ENCODE results near the gene PIP5K1B.
"Not testable (repeated sequence)": the region's sequence is repeated elsewhere in the genome, so short reads cannot be mapped to it uniquely, and the experiment has no call there.

The PIP5K1B gene

DNA sequence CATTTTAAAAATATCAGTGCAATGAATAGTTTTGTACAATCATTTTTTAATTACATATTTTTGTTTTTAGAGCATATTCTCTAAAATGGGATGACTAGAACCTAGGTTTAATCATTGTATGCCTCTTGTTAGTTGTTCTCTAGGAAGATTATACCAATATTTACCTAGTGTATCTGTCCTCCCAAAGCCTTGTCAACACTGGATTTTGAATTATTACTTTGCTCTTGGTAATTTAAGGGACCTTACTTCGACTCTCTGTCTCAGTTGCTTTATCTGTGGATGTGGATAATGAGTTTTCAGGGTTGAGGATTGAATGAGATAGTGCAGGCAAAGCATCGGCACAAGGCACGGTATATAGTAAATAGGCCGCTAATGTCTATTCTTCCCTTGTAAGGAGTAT, 10.9 kb upstream of the PIP5K1B start:
- Histone ChIP-seq H3K4me3 (ENCODE audit: low read depth, low read length) (no peak overlapping the region), H3K9ac (ENCODE audit: low read depth, low read length) (no peak overlapping the region), H3K4me1 (ENCODE audit: control insufficient read depth, insufficient read depth, low read length) (no peaks in the 10 kb centered on the region), H3K9me3 (ENCODE audit: control insufficient read depth, insufficient read depth, low read length) (no peaks in the 10 kb centered on the region), H3K27me3 (ENCODE audit: control insufficient read depth, insufficient read depth, low read length) (no peaks in the 10 kb centered on the region), H3K36me3 (ENCODE audit: control insufficient read depth, insufficient read depth, low read length) (no peaks in the 10 kb centered on the region)

DNA sequence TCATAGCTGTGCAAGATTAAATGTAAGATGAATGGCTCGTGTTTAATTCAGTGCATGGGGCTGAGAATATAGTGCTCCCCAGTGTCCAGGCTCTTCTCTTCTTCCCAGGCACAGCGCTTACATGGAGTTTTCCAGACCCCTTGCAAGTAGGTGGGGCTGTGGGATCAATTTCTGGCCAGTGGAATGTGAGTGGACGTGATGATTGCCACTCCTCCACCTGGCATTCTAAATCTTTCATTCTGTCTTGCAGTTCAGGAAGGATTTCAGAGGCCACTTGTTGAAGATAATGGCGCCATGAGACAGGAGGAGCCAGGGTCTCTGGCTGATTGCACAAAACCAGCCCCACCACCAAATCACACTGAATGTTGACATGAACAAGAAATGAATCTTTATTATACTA, 7.2 kb upstream of the PIP5K1B start:
- Histone ChIP-seq H3K9me3 (ENCODE audit: control insufficient read depth, insufficient read depth, low read length) (no peaks in the 10 kb centered on the region), H3K4me3 (ENCODE audit: low read depth, low read length) (no peak overlapping the region), H3K9ac (ENCODE audit: low read depth, low read length) (no peak overlapping the region), H3K27me3 (ENCODE audit: control insufficient read depth, insufficient read depth, low read length) (peaks cover 15% of the 10 kb centered on the region), H3K4me1 (ENCODE audit: control insufficient read depth, insufficient read depth, low read length) (no peaks in the 10 kb centered on the region), H3K36me3 (ENCODE audit: control insufficient read depth, insufficient read depth, low read length) (no peaks in the 10 kb centered on the region)

DNA sequence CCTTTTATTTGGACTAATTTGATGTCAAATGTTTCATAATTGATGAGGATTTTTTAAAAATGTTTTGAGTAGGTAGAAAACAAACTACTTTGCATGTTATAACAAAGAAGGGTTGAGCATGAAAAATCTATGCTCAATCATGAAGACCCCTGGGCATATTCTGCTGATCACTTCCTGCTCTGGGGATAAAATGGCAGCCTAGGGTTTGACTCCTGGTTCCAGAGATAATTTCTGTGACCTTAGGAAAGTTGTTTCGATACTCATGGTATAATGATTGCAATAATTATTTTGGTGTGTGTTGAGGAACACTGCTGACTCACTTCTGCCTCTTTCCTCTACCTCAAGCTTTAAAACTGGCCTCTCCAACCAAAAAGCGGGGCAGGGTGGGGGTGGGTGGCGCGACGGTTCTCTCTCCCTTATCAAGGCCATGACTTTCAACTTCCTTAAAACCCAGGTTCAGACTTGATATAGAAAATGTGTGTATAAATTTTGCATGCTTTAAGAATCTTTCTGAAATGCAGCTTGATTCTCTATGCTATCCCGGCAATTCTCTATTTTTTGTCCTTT, 6.0 kb upstream of the PIP5K1B start:
- H3K4me3 ChIP-seq (ENCODE audit: low read depth, low read length) = no peak overlapping the region
- H3K27me3 ChIP-seq (ENCODE audit: control insufficient read depth, insufficient read depth, low read length) = peaks cover 27% of the 10 kb centered on the region
- H3K9me3 ChIP-seq (ENCODE audit: control insufficient read depth, insufficient read depth, low read length) = no peaks in the 10 kb centered on the region
- H3K4me1 ChIP-seq (ENCODE audit: control insufficient read depth, insufficient read depth, low read length) = no peaks in the 10 kb centered on the region
- H3K36me3 ChIP-seq (ENCODE audit: control insufficient read depth, insufficient read depth, low read length) = no peaks in the 10 kb centered on the region
- H3K9ac ChIP-seq (ENCODE audit: low read depth, low read length) = no peak overlapping the region

DNA sequence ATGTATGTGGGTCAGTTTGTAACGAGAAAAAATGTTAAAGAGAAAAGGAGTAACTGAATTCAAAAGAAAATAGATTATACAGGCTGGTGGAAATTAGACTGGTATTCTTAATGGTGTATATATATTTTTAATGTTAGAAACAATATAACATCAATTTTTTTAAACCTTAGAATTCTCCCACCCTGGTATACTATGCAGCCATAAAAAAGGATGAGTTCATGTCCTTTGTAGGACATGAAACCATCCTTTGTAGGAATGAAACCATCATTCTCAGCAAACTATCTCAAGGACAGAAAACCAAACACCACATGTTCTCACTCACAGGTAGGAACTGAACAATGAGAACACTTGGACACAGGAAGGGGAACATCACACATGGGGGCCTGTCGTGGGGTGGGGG, 5.4 kb upstream of the PIP5K1B start:
- H3K9me3 ChIP-seq (ENCODE audit: control insufficient read depth, insufficient read depth, low read length); H3K4me1 ChIP-seq (ENCODE audit: control insufficient read depth, insufficient read depth, low read length); H3K4me3 ChIP-seq (ENCODE audit: low read depth, low read length); H3K9ac ChIP-seq (ENCODE audit: low read depth, low read length); H3K36me3 ChIP-seq (ENCODE audit: control insufficient read depth, insufficient read depth, low read length): not testable (repeated sequence)
- peaks cover 30% of the 10 kb centered on the region for H3K27me3 ChIP-seq (ENCODE audit: control insufficient read depth, insufficient read depth, low read length)

DNA sequence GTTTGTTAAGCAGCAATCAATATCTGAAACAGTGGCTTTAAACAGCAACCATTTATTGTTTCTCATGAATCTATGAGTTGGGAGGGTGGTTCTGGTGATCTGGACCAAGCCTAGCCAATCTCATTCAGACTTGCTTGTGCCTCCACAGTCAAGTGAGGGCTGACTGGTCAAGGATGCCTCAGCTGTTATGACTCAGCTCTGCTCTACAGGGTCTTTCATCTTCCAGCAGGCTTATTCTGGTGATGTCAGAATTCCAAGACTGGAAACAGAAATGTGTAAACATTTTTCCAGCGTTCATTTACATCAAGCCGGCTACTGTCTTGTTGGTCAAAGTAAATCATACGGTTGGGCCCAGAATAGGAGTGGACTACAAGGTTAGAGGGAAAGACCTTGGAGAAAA, 2.5 kb upstream of the PIP5K1B start:
- Histone ChIP-seq H3K4me1 (ENCODE audit: control insufficient read depth, insufficient read depth, low read length) (no peaks in the 10 kb centered on the region), H3K4me3 (ENCODE audit: low read depth, low read length) (no peak overlapping the region), H3K9ac (ENCODE audit: low read depth, low read length) (no peak overlapping the region), H3K27me3 (ENCODE audit: control insufficient read depth, insufficient read depth, low read length) (peaks cover 50% of the 10 kb centered on the region), H3K36me3 (ENCODE audit: control insufficient read depth, insufficient read depth, low read length) (no peaks in the 10 kb centered on the region), H3K9me3 (ENCODE audit: control insufficient read depth, insufficient read depth, low read length) (no peaks in the 10 kb centered on the region)

DNA sequence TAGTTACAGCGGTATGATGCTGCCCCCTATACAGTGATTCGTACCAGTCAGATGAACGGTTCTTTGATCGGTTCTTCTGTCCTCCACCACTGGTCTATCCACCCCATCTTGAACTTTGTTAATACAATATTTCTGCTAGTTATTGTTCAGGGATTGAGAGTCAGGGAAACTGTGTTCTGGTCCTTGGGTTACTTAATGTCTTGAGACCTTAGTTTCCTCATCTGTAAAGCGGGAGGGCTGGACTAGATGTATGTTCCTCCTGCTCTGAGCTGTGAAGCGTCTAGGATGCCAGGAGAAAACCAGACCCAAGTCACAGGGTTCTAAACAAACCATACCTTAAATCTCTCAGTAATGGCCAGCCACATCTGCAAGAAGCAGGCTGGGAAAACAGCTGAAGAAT, 1.4 kb upstream of the PIP5K1B start:
- Histone ChIP-seq H3K27me3 (ENCODE audit: control insufficient read depth, insufficient read depth, low read length) (peaks cover 60% of the 10 kb centered on the region), H3K4me3 (ENCODE audit: low read depth, low read length) (no peak overlapping the region), H3K9ac (ENCODE audit: low read depth, low read length) (no peak overlapping the region)

DNA sequence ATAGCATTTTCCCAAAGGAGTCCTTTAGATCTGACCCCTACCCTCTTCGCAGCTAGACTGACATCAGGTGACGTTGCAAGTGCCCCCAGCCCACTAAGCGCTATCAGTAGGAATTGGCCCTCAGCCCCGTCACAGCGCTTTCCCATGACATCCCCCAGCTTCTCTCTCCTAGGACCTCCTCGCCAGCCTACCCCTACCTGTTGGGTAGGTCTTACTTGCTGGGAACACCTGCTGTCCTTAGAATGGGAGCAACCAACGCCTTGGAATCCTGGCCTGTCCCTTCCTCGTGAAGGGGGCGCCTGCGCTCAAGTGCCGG, 584 bp upstream of the PIP5K1B start:
- Histone ChIP-seq H3K27me3 (ENCODE audit: control insufficient read depth, insufficient read depth, low read length) (peaks cover 60% of the 10 kb centered on the region), H3K4me3 (ENCODE audit: low read depth, low read length) (peak overlapping the region; percentile 70), H3K9ac (ENCODE audit: low read depth, low read length) (peak overlapping the region; percentile 39), H3K9me3 (ENCODE audit: control insufficient read depth, insufficient read depth, low read length) (no peaks in the 10 kb centered on the region), H3K4me1 (ENCODE audit: control insufficient read depth, insufficient read depth, low read length) (no peaks in the 10 kb centered on the region), H3K36me3 (ENCODE audit: control insufficient read depth, insufficient read depth, low read length) (no peaks in the 10 kb centered on the region)

More for the DNA sequence above, 1.4 kb upstream of the PIP5K1B start:
- Histone ChIP-seq H3K9me3 (ENCODE audit: control insufficient read depth, insufficient read depth, low read length) (no peaks in the 10 kb centered on the region), H3K36me3 (ENCODE audit: control insufficient read depth, insufficient read depth, low read length) (no peaks in the 10 kb centered on the region), H3K4me1 (ENCODE audit: control insufficient read depth, insufficient read depth, low read length) (no peaks in the 10 kb centered on the region)

DNA sequence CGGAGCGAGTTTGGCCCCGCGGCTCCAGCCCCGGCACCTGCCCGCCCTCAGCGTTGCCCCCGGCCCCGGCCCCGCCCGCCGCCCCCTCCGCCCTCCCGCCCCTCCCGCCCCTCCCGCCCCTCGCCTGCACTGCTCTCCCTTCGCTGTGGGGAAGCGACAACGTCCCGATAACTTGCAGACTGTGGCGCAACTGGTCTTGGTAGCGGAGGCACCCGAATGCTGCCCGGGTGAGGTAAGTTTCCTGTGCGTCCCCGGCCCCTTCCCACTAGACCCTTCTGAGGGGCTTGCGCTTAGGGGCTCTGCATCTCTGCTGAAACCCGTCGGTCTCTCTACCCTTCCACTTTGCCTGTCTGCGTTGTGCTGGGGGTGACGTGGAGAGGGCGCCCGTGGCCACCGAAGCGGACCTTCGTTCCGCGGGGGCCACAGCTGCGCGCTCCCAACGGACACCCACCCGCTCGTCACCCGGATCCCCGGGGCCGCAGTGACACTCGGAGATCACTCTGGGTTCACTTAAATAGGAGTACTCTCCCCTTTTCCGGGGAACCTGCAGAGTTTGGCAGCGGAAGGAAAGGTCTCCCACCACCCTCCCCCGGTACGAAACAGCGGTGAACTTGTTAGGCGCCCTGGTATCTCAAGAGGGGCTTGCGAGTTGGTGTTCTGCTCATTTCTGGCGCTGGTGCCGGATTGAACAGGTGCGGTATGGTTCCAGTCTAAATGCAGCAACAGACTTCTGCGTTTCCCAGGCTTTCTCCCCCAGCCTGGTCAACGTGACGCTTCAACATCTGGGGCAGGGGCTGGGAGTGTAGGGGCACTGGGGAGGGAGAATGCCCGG, 707 bp downstream of the PIP5K1B start:
- peaks cover 58% of the 10 kb centered on the region for H3K27me3 ChIP-seq (ENCODE audit: control insufficient read depth, insufficient read depth, low read length)
- H3K9me3 ChIP-seq (ENCODE audit: control insufficient read depth, insufficient read depth, low read length) = no peaks in the 10 kb centered on the region
- H3K9ac ChIP-seq (ENCODE audit: low read depth, low read length) = no peak overlapping the region
- no peaks in the 10 kb centered on the region for H3K36me3 ChIP-seq (ENCODE audit: control insufficient read depth, insufficient read depth, low read length)
- no peaks in the 10 kb centered on the region for H3K4me1 ChIP-seq (ENCODE audit: control insufficient read depth, insufficient read depth, low read length)
- H3K4me3 ChIP-seq (ENCODE audit: low read depth, low read length) = peak overlapping the region; percentile 75

DNA sequence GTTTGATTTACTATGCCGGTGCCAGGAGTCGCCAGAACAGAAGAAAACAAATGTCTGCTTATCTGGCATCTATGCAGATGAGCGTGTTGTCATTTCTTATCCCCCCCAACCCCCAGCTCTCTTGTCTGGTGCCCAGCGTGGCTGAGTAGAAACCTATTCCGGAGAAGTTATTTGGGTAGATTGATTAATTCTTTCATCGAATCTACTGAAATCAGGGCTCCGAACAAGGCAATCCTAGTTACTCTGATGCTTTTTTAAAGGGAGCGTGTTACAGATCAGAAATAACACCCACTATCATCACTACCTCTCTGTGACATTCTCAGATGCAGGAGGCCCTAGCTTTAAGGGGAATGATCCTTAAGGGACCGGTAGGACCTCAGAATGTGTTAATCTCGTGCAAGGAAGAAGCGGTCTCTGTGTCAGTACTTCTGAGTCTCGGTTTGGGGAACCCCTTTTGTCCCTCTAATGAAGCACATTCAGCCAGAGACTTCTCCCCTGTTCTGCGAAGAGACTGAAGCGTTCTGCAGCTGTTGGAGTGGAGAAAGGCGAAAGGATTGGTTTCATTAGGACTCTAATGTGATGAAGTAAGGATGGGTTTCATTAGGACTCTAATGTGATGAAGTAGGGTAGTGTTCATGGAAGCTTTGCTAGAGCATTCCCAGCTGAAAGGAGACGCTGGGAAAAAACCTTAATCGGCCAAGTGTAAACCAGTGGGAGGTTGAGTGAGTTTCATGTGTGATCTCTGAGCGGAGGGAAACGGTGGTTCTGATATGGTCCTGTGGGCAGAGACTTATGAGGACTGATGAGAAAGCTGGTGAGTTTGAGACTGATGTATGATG, 1.5 kb downstream of the PIP5K1B start:
- Histone ChIP-seq H3K4me3 (ENCODE audit: low read depth, low read length) (peak overlapping the region; percentile 75), H3K9me3 (ENCODE audit: control insufficient read depth, insufficient read depth, low read length) (no peaks in the 10 kb centered on the region), H3K27me3 (ENCODE audit: control insufficient read depth, insufficient read depth, low read length) (peaks cover 53% of the 10 kb centered on the region), H3K4me1 (ENCODE audit: control insufficient read depth, insufficient read depth, low read length) (no peaks in the 10 kb centered on the region), H3K36me3 (ENCODE audit: control insufficient read depth, insufficient read depth, low read length) (no peaks in the 10 kb centered on the region), H3K9ac (ENCODE audit: low read depth, low read length) (no peak overlapping the region)

DNA sequence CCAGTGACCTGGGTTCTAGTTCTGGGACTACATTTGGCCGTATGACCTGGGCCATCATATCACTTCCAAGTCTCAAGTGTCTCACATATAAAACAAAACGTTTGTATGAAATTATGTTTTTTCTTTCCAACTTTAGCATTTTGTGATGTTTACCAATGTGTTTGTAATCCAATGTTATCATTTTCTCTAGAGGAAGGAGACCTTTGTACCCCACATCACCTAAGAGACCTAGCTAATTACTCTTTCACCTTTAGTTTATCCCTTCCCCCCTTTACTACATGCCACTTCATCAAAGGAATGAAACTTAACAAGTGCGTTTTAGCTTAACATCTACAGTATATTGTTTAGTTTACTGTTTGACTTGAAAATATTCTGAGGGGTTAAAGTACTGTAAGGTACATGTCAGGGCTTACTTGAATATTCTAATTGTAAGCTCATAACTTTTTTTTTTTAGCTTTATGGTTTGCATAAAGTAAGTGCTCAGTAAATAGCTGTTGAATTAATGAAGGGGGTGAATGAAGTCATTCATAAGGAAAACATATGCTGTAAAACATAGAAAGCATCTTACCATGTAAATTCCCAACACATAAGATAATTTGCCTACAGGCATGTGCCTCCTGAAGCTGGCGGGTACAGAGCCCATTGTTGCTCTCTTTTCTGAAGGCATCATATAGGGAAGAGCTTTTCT, 2.9 kb downstream of the PIP5K1B start:
- Histone ChIP-seq H3K4me3 (ENCODE audit: low read depth, low read length) (no peak overlapping the region), H3K27me3 (ENCODE audit: control insufficient read depth, insufficient read depth, low read length) (peaks cover 44% of the 10 kb centered on the region), H3K36me3 (ENCODE audit: control insufficient read depth, insufficient read depth, low read length) (no peaks in the 10 kb centered on the region)

DNA sequence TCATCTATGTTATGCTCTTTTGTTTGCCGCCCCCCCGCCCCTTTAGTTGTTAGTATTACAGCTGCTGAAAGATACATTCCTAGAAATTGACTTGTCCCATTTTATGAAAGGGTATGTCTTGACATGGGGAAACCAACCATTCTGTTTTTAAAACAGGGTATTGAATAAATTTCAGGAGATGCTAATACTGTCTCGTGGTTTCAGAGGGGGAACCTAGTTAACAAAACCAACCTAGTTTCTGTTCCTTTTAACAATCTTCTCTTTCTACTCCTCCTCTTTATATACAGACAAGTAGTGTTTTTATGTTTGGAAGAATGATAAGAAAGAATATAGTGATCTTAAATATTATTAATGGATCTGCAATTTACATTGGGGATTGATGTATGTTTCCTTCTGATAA, 3.5 kb downstream of the PIP5K1B start:
- Histone ChIP-seq H3K9me3 (ENCODE audit: control insufficient read depth, insufficient read depth, low read length) (no peaks in the 10 kb centered on the region), H3K9ac (ENCODE audit: low read depth, low read length) (no peak overlapping the region), H3K36me3 (ENCODE audit: control insufficient read depth, insufficient read depth, low read length) (no peaks in the 10 kb centered on the region), H3K4me1 (ENCODE audit: control insufficient read depth, insufficient read depth, low read length) (no peaks in the 10 kb centered on the region), H3K27me3 (ENCODE audit: control insufficient read depth, insufficient read depth, low read length) (peaks cover 39% of the 10 kb centered on the region), H3K4me3 (ENCODE audit: low read depth, low read length) (no peak overlapping the region)

More for the DNA sequence above, 2.9 kb downstream of the PIP5K1B start:
- Histone ChIP-seq H3K9ac (ENCODE audit: low read depth, low read length) (no peak overlapping the region), H3K4me1 (ENCODE audit: control insufficient read depth, insufficient read depth, low read length) (no peaks in the 10 kb centered on the region), H3K9me3 (ENCODE audit: control insufficient read depth, insufficient read depth, low read length) (no peaks in the 10 kb centered on the region)

All from iPS-15b (cell line).